ENCODE results near the gene METTL21C. TPM values are rescaled to one million over a fixed set of nuclear protein-coding genes. Genes with fewer than 3 reads are reported as not detected.

Gene METTL21C
- polyA plus RNA-seq, 1 donor from 2014 or later = not detected

DNA sequence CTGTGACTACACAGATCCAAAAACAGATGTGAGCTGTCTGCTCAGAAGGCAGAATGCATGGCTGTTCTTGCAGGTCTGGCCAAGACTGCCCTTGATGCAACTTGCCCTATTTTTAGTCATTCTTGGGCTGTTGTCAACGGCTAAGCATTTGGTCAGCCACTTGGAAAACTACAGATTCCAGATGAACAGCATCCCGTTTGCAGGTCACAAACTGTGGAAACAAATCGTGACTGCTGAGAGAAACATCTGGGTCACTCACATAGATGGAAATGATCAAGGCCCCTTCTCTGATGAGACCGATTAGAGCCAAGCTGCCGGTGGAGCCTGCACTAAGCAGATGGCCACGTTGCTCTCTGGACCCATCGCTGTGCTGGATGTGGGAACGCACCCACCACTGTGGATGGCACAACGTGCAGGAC lies 15.4 kb upstream of the METTL21C start:
- H3K4me3 ChIP-seq (ENCODE audit: low read length) = no peak overlapping the region
- H3K9me2 ChIP-seq (ENCODE audit: insufficient read depth, low read length) = no peaks in the 10 kb centered on the region
- H3K79me2 ChIP-seq (replicated peaks; ENCODE audit: insufficient read depth, low read length) = no peaks in the 10 kb centered on the region
- no peak overlapping the region for H3K27ac ChIP-seq (ENCODE audit: low read length)
- TF ChIP-seq, protein P1, sequence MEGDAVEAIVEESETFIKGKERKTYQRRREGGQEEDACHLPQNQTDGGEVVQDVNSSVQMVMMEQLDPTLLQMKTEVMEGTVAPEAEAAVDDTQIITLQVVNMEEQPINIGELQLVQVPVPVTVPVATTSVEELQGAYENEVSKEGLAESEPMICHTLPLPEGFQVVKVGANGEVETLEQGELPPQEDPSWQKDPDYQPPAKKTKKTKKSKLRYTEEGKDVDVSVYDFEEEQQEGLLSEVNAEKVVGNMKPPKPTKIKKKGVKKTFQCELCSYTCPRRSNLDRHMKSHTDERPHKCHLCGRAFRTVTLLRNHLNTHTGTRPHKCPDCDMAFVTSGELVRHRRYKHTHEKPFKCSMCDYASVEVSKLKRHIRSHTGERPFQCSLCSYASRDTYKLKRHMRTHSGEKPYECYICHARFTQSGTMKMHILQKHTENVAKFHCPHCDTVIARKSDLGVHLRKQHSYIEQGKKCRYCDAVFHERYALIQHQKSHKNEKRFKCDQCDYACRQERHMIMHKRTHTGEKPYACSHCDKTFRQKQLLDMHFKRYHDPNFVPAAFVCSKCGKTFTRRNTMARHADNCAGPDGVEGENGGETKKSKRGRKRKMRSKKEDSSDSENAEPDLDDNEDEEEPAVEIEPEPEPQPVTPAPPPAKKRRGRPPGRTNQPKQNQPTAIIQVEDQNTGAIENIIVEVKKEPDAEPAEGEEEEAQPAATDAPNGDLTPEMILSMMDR (IDR thresholded peaks at IDR 0.05; ENCODE audit: poor library complexity, severe bottlenecking) = no peak
- TF ChIP-seq MXI1 (conservative IDR thresholded peaks at IDR 0.05; ENCODE audit: poor library complexity, severe bottlenecking) (no peak), EP300 (conservative IDR thresholded peaks at IDR 0.05; ENCODE audit: poor library complexity, severe bottlenecking) (no peak), POLR2AphosphoS5 (IDR thresholded peaks at IDR 0.05) (no peak), RAD21 (conservative IDR thresholded peaks at IDR 0.05) (no peak), SMC3 (conservative IDR thresholded peaks at IDR 0.05; ENCODE audit: poor library complexity) (no peak), EZH2 (IDR thresholded peaks at IDR 0.05; ENCODE audit: borderline replicate concordance, insufficient read depth, low read length, poor library complexity, severe bottlenecking) (no peak), TAF1 (IDR thresholded peaks at IDR 0.05; ENCODE audit: low read depth) (no peak)
- TF ChIP-seq, protein P2, sequence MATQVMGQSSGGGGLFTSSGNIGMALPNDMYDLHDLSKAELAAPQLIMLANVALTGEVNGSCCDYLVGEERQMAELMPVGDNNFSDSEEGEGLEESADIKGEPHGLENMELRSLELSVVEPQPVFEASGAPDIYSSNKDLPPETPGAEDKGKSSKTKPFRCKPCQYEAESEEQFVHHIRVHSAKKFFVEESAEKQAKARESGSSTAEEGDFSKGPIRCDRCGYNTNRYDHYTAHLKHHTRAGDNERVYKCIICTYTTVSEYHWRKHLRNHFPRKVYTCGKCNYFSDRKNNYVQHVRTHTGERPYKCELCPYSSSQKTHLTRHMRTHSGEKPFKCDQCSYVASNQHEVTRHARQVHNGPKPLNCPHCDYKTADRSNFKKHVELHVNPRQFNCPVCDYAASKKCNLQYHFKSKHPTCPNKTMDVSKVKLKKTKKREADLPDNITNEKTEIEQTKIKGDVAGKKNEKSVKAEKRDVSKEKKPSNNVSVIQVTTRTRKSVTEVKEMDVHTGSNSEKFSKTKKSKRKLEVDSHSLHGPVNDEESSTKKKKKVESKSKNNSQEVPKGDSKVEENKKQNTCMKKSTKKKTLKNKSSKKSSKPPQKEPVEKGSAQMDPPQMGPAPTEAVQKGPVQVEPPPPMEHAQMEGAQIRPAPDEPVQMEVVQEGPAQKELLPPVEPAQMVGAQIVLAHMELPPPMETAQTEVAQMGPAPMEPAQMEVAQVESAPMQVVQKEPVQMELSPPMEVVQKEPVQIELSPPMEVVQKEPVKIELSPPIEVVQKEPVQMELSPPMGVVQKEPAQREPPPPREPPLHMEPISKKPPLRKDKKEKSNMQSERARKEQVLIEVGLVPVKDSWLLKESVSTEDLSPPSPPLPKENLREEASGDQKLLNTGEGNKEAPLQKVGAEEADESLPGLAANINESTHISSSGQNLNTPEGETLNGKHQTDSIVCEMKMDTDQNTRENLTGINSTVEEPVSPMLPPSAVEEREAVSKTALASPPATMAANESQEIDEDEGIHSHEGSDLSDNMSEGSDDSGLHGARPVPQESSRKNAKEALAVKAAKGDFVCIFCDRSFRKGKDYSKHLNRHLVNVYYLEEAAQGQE (IDR thresholded peaks at IDR 0.05; ENCODE audit: borderline replicate concordance) = no peak
- H3K36me3 ChIP-seq (ENCODE audit: insufficient read depth, low read length) = no peaks in the 10 kb centered on the region
- H3K27me3 ChIP-seq (ENCODE audit: insufficient read depth, low read depth, low read length) = no peaks in the 10 kb centered on the region
- H3K4me2 ChIP-seq (ENCODE audit: low read length) = no peak overlapping the region
- H3F3A ChIP-seq (ENCODE audit: insufficient read depth, low read length, poor library complexity, severe bottlenecking) = no peaks in the 10 kb centered on the region
- H2AFZ ChIP-seq (ENCODE audit: low read depth, low read length) = no peak overlapping the region
- no peaks in the 10 kb centered on the region for H4K20me1 ChIP-seq (ENCODE audit: insufficient read depth)
- H3K9me3 ChIP-seq (ENCODE audit: low read length) = no peaks in the 10 kb centered on the region
- no peak overlapping the region for H3K9ac ChIP-seq (ENCODE audit: low read length)

DNA sequence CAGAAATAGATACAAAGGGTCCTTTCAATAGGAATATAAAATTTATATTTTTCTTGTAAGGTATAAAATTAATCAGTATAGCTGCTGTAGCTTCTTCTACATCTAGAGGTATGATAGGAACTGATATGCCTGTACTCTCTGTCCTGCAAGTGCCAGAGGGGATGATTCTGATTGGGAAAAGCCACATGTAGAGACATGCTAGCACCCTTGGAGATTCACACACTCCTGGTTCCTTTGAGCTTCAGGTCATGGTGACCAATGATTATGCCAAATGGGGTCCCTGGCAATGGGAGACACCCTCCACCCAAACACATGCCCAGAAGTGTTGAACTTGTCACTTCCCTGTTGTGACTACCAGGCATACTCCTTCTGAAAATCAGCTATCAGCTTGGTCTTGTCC lies 14.7 kb upstream of the METTL21C start:
- Histone ChIP-seq H3K9me3 (ENCODE audit: low read length) (no peaks in the 10 kb centered on the region), H3K27ac (ENCODE audit: low read length) (no peak overlapping the region), H3K9me2 (ENCODE audit: insufficient read depth, low read length) (no peaks in the 10 kb centered on the region), H3F3A (ENCODE audit: insufficient read depth, low read length, poor library complexity, severe bottlenecking) (no peaks in the 10 kb centered on the region), H3K4me2 (ENCODE audit: low read length) (no peak overlapping the region), H3K27me3 (ENCODE audit: insufficient read depth, low read depth, low read length) (no peaks in the 10 kb centered on the region), H3K9ac (ENCODE audit: low read length) (no peak overlapping the region), H3K79me2 (replicated peaks; ENCODE audit: insufficient read depth, low read length) (no peaks in the 10 kb centered on the region), H3K36me3 (ENCODE audit: insufficient read depth, low read length) (no peaks in the 10 kb centered on the region), H4K20me1 (ENCODE audit: insufficient read depth) (no peaks in the 10 kb centered on the region), H3K4me3 (ENCODE audit: low read length) (no peak overlapping the region), H2AFZ (ENCODE audit: low read depth, low read length) (no peak overlapping the region)
- TF ChIP-seq MXI1 (conservative IDR thresholded peaks at IDR 0.05; ENCODE audit: poor library complexity, severe bottlenecking) (no peak), POLR2AphosphoS5 (IDR thresholded peaks at IDR 0.05) (no peak), SMC3 (conservative IDR thresholded peaks at IDR 0.05; ENCODE audit: poor library complexity) (no peak), TAF1 (IDR thresholded peaks at IDR 0.05; ENCODE audit: low read depth) (no peak), RAD21 (conservative IDR thresholded peaks at IDR 0.05) (no peak), EP300 (conservative IDR thresholded peaks at IDR 0.05; ENCODE audit: poor library complexity, severe bottlenecking) (no peak), EZH2 (IDR thresholded peaks at IDR 0.05; ENCODE audit: borderline replicate concordance, insufficient read depth, low read length, poor library complexity, severe bottlenecking) (no peak)
- TF ChIP-seq, protein P1 (IDR thresholded peaks at IDR 0.05; ENCODE audit: poor library complexity, severe bottlenecking) = no peak
- TF ChIP-seq, protein P2 (IDR thresholded peaks at IDR 0.05; ENCODE audit: borderline replicate concordance) = no peak

Measured in neural cell (in vitro differentiated cells).